K562 (cell line): Measurements from ENCODE around the gene PRDM1. TPM values are rescaled to one million over a fixed set of nuclear protein-coding genes. Genes with fewer than 3 reads are reported as not detected.

ENCODE experiments used
- AFF4 ChIP-seq: sonication (generic); formaldehyde crosslinking; IDR thresholded peaks from 2 replicates; pipeline ENCODE4 v1.8.0; 2023; ENCODE audit warnings: mild to moderate bottlenecking, missing genetic modification reagents
- EP400 ChIP-seq: fragments of 450-650 bp; IDR thresholded peaks from 2 replicates; pipeline ENCODE4 v1.6.1; 2017; ENCODE audit warnings: antibody characterized with exemption, mild to moderate bottlenecking, moderate library complexity
- MGA ChIP-seq: fragments of 450-650 bp; IDR thresholded peaks from 2 replicates; pipeline ENCODE4 v1.6.1; 2016; ENCODE audit warnings: mild to moderate bottlenecking, moderate library complexity
- NFIC ChIP-seq: fragments of 450-650 bp; IDR thresholded peaks from 2 replicates; pipeline ENCODE4 v1.6.1; 2017; ENCODE audit warnings: mild to moderate bottlenecking, inconsistent platforms
- POLR2B ChIP-seq: fragments of 450-650 bp; IDR thresholded peaks from 2 replicates; pipeline ENCODE4 v1.6.1; 2018; ENCODE audit warnings: low read depth; ENCODE audit not compliant: partially characterized antibody
- RBM15 ChIP-seq: fragments of 200-400 bp; formaldehyde crosslinking; IDR thresholded peaks from 2 replicates; pipeline ENCODE4 v1.6.1; 2018; ENCODE audit warnings: mild to moderate bottlenecking, low read length, moderate library complexity; ENCODE audit not compliant: insufficient read depth
- TCF3 ChIP-seq: sonication (generic); formaldehyde crosslinking; IDR thresholded peaks from 2 replicates; pipeline ENCODE4 v1.4.0; 2020; ENCODE audit warnings: mild to moderate bottlenecking, missing genetic modification reagents
- TCF7 ChIP-seq: sonication (generic); IDR thresholded peaks from 2 replicates; pipeline ENCODE4 v1.6.1; 2016; ENCODE audit warnings: antibody characterized with exemption, borderline replicate concordance
- ZEB2 ChIP-seq: fragments of 450-650 bp; IDR thresholded peaks from 2 replicates; pipeline ENCODE4 v1.6.1; 2016
- ZNF143 ChIP-seq: sonication (generic); formaldehyde crosslinking; IDR thresholded peaks from 2 replicates; pipeline ENCODE4 v1.9.0; 2022; ENCODE audit warnings: mild to moderate bottlenecking, missing genetic modification reagents
- ZNF395 ChIP-seq: fragments of 200-800 bp; sonication (Bioruptor generic); IDR thresholded peaks from 2 replicates; pipeline ENCODE4 v1.6.1; 2017; ENCODE audit warnings: missing genetic modification characterization, missing compliant biosample characterization
- polyA plus RNA-seq, 8 experiments: library from polyadenylated mRNA; depleted of rRNA in 4 of 8; stranded (reverse) in 5 of 8; unstranded in 3 of 8; fragments of >200 nt; fragmentation: Nextera tagmentation in 2 of 8; fragmentation: Illumina TruSeq in 1 of 8; extraction: Ambion mirVana in 2 of 8; extraction: Trizol in 1 of 8; gene quantifications; 2 replicates each; pipeline versions ENCODE4 v1.2.1 to v1.2.3, GENCODE V29; 2011 to 2014; ENCODE audit warnings: inconsistent platforms in 1 of 8, missing spikeins in 1 of 8
- total RNA-seq, 7 experiments: library from RNA; depleted of rRNA in 6 of 7; stranded (reverse); fragments of >200 nt in 6 of 7; fragmentation: Illumina TruSeq in 2 of 7; extraction: Trizol in 2 of 7; gene quantifications; 2 replicates each; pipeline versions ENCODE4 v1.2.1 to v1.2.3, GENCODE V29; 2011 to 2021; ENCODE audit warnings: low replicate concordance in 1 of 7

PRDM1 gene
- total and polyA plus RNA-seq, 9 of the 15 experiments (the other 6 are each of a cell fraction or from before 2014, with no cell fraction given) = 0.09 to 0.89 (median 0.27) TPM

GRCh38 chr6:106046116-106046853, 39.9 kb upstream of the PRDM1 start (continued):
- TF ChIP-seq MGA (no peak), AFF4 (CRISPR knock-in tag) (no peak), ZNF143 (CRISPR knock-in tag) (no peak), RBM15 (no peak), POLR2B (no peak), EP400 (no peak; the same call in 1 of the 2 replicates), ZEB2 (no peak), NFIC (no peak), TCF3 (peak; percentile 38; the same call in 1 of the 2 replicates), ZNF395 (no peak), TCF7 (no peak)
